Activated CD4-positive, alpha-beta T cell treated with anti-CD3 and anti-CD28 coated beads, Interleukin-2, amount 50 U/mL, for 16 hours (primary cell): ENCODE results near the gene MYOG.

Experiments used
- DNase-seq: peaks from one replicate; pipeline ENCODE4 v3.0.0-alpha.2; 2020

MYOG gene

GRCh38 chr1:203117611-203118575 is 32.1 kb upstream of the MYOG start:
- DNase-seq: peak; percentile 25

GRCh38 chr1:203116091-203116820 is 30.4 kb upstream of the MYOG start:
- no peak for DNase-seq

GRCh38 chr1:203114202-203114601 is 28.4 kb upstream of the MYOG start:
- no peak for DNase-seq

- DNase-seq: no peak
Measured at GRCh38 chr1:203113308-203113707, 27.5 kb upstream of the MYOG start.

GRCh38 chr1:203112475-203112874 is 26.7 kb upstream of the MYOG start:
- no peak for DNase-seq

GRCh38 chr1:203104789-203105390 is 19.1 kb upstream of the MYOG start:
- no peak for DNase-seq

- DNase-seq: no peak
Measured at GRCh38 chr1:203103829-203104495, 18.1 kb upstream of the MYOG start.

GRCh38 chr1:203103216-203103615 is 17.4 kb upstream of the MYOG start:
- no peak for DNase-seq

- no peak for DNase-seq
Measured at GRCh38 chr1:203101813-203102634, 16.2 kb upstream of the MYOG start.

- DNase-seq: no peak
Measured at GRCh38 chr1:203100516-203100869, 14.7 kb upstream of the MYOG start.

GRCh38 chr1:203099805-203100515 is 14.1 kb upstream of the MYOG start:
- no peak for DNase-seq

- DNase-seq: no peak
Measured at GRCh38 chr1:203098914-203099520, 13.2 kb upstream of the MYOG start.

GRCh38 chr1:203098445-203098844 is 12.6 kb upstream of the MYOG start:
- no peak for DNase-seq

- DNase-seq: no peak
Measured at GRCh38 chr1:203097001-203097400, 11.2 kb upstream of the MYOG start.

- no peak for DNase-seq
Measured at GRCh38 chr1:203096566-203096965, 10.8 kb upstream of the MYOG start.

- no peak for DNase-seq
Measured at GRCh38 chr1:203095061-203095690, 9.4 kb upstream of the MYOG start.

- no peak for DNase-seq
Measured at GRCh38 chr1:203093754-203094410, 8.1 kb upstream of the MYOG start.

GRCh38 chr1:203091761-203092330 is 6.0 kb upstream of the MYOG start:
- no peak for DNase-seq

- DNase-seq: no peak
Measured at GRCh38 chr1:203091199-203091477, 5.3 kb upstream of the MYOG start.
